Stomach (tissue), 9 donors: Measurements from ENCODE around the gene DNASE1L2. TPM values are rescaled to one million over a fixed set of nuclear protein-coding genes. Genes with fewer than 3 reads are reported as not detected.
A peak's percentile ranks its signal among the peaks of the same experiment; 100 is the strongest.

ENCODE experiments used
- DNase-seq, 2 donors: peaks; one replicate each; pipeline versions ENCODE4 v3.0.0 to v3.0.0-alpha.2; 2013 to 2019
- H3K27ac ChIP-seq, 5 donors: fragments of 200-600 bp in 4 of 5; sonication (generic) in 4 of 5; one replicate each; pipeline ENCODE4 v1.5.1; 2013 to 2019; ENCODE audit warnings: mild to moderate bottlenecking in 1 of 5, moderate library complexity in 1 of 5
- H3K27me3 ChIP-seq, 3 donors: fragments of 200-600 bp; sonication (generic); one replicate each; pipeline ENCODE4 v1.5.1; 2017 to 2019; ENCODE audit warnings: mixed run types in 1 of 3
- H3K36me3 ChIP-seq, 4 donors: fragments of 200-600 bp; sonication (generic); 1 replicate in 3 of 4; 2 replicates in 1 of 4; pipeline ENCODE4 v1.5.1; 2016 to 2019
- H3K4me1 ChIP-seq, 4 donors: fragments of 200-600 bp; sonication (generic); one replicate each; pipeline ENCODE4 v1.5.1; 2016 to 2019
- H3K4me3 ChIP-seq, 4 donors: fragments of 200-600 bp; sonication (generic) in 3 of 4; one replicate each; pipeline ENCODE4 v1.5.1; 2016 to 2019; ENCODE audit warnings: mild to moderate bottlenecking in 1 of 4
- H3K9me3 ChIP-seq, 4 donors: fragments of 200-600 bp; sonication (generic); one replicate each; pipeline ENCODE4 v1.5.1; 2016 to 2019
- EP300 ChIP-seq: sonication (generic); formaldehyde crosslinking; IDR thresholded peaks from one replicate; pipeline ENCODE4 v1.6.1; 2017; ENCODE audit warnings: antibody characterized with exemption
- POLR2A ChIP-seq, 4 donors: fragments of 450-650 bp; IDR thresholded peaks; one replicate each; pipeline ENCODE4 v1.6.1; 2016; ENCODE audit warnings: antibody characterized with exemption in 4 of 4, control low read depth in 2 of 4, mild to moderate bottlenecking in 1 of 4, moderate library complexity in 1 of 4
- POLR2AphosphoS5 ChIP-seq, 3 donors: sonication (generic); formaldehyde crosslinking; IDR thresholded peaks; one replicate each; pipeline ENCODE4 v1.6.1; 2016; ENCODE audit warnings: antibody characterized with exemption in 3 of 3
- WGBS, 5 donors: extraction: QIAGEN DNeasy Blood & Tissue Kit in 3 of 5; methylation state at CpG; one replicate each; pipeline versions ENCODE4 v1.1.5 to v1.1.7; 2013 to 2018; 5-methylcytosine and 5-hydroxymethylcytosine counted together
- intact Hi-C: fragments of 100-400 bp; cut with DNase I; formaldehyde crosslinking; loops from one replicate; pipeline ENCODE4 v1.15.1; 2023; ENCODE audit warnings: low total_unique reads
- polyA plus RNA-seq, 3 donors: library from polyadenylated mRNA; stranded (reverse); fragments of 200-250 nt; gene quantifications; one replicate each; pipeline ENCODE4 v1.2.3, GENCODE V29; 2013
- small RNA-seq, 4 donors: library from RNA; depleted of rRNA; stranded (forward); fragments of <200 nt; gene quantifications; one replicate each; pipeline ENCODE3, GENCODE V24; 2016
- total RNA-seq, 5 donors: library from RNA; depleted of rRNA; stranded (reverse); fragments of >200 nt; gene quantifications; one replicate each; pipeline versions ENCODE4 v1.1.0 to v1.2.3, GENCODE V29; 2014 to 2016
- TF ChIP-seq, protein P1 (sequence below), 7 experiments: fragments of 450-650 bp in 4 of 7; fragments of 200-600 bp in 3 of 7; sonication (generic) in 3 of 7; IDR thresholded peaks; one replicate each; pipeline ENCODE4 v1.5.1; 2016 to 2019; ENCODE audit warnings: antibody characterized with exemption in 7 of 7, control low read depth in 2 of 7, mild to moderate bottlenecking in 1 of 7
- donor health status: healthy with polysubstance abuse.
- donor health status: Bipolar disorder and iron deficiency.
- donor health status: healthy.

Gene DNASE1L2
- total and polyA plus RNA-seq, 8 donors, result 0.68 to 0.90 TPM; not detected in 6

DNA sequence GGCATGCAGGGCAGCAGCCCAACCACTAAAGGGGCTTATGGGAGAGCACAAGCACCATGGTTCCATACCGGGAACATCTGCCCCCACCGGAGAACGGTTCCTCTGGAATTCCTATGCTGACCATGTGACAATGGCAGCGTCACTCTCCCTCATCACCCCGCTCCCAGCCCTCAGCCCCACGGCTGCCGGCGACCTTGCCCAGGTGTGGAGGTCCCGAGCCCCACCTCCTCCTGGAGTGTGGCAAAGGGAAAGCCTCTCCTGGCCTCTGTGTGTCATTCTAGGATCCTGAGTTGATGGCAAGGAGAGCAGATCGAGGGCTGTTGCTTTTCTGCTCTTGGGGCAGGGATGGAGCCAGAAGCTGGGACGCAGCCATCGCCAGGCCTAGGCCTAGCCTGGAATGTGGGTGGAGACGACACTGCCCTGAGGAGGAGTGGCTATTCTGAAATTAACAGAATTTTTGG lies 49.5 kb downstream of the DNASE1L2 start:
- no peak for DNase-seq
- peaks cover 4 to 86% (median 52%) of the 10 kb centered on the region in 4 donors for H3K36me3 ChIP-seq
- WGBS, 5 donors, result 71 to 89% (median 79%) methylated on average over 9 to 13 of the region's 13 CpGs
- H3K4me3 ChIP-seq, result no peak overlapping the region
- TF ChIP-seq POLR2AphosphoS5 (IDR thresholded peaks at IDR 0.05), result no peak
- TF ChIP-seq EP300, result no peak
- no peak for TF ChIP-seq POLR2A (IDR thresholded peaks at IDR 0.05)
- TF ChIP-seq, protein P1, sequence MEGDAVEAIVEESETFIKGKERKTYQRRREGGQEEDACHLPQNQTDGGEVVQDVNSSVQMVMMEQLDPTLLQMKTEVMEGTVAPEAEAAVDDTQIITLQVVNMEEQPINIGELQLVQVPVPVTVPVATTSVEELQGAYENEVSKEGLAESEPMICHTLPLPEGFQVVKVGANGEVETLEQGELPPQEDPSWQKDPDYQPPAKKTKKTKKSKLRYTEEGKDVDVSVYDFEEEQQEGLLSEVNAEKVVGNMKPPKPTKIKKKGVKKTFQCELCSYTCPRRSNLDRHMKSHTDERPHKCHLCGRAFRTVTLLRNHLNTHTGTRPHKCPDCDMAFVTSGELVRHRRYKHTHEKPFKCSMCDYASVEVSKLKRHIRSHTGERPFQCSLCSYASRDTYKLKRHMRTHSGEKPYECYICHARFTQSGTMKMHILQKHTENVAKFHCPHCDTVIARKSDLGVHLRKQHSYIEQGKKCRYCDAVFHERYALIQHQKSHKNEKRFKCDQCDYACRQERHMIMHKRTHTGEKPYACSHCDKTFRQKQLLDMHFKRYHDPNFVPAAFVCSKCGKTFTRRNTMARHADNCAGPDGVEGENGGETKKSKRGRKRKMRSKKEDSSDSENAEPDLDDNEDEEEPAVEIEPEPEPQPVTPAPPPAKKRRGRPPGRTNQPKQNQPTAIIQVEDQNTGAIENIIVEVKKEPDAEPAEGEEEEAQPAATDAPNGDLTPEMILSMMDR (IDR thresholded peaks at IDR 0.05), result no peak
- intact Hi-C loops, result no loop called here
- no peaks in the 10 kb centered on the region for H3K27me3 ChIP-seq
- no peaks in the 10 kb centered on the region for H3K4me1 ChIP-seq
- no peaks in the 10 kb centered on the region for H3K9me3 ChIP-seq
- no peak overlapping the region for H3K27ac ChIP-seq

DNA sequence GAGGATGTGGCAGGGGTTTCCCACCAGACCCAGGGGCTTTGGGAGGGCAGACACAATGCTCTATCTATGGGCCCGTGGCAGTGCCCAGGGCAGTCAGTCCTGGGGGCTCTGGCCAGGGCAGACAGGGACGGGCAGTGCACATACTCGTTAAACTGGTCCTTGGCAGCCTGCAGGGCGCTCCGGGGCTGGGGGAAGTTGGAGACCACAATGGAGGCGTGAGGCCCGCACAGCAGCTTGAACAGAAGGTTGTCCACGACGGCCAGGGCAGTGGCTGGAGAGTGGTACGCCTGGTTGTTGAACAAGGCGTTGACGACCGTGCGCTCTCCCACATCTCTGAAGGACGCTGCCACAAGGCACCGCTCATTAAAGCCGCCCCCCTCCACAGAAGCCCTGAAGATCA lies 50.3 kb downstream of the DNASE1L2 start:
- H3K9me3 ChIP-seq, result no peaks in the 10 kb centered on the region
- 84 to 92% (median 89%) methylated on average over 15 to 17 of the region's 17 CpGs for WGBS, 5 donors
- DNase-seq, result no peak
- H3K4me1 ChIP-seq, result no peaks in the 10 kb centered on the region
- no peak for TF ChIP-seq EP300
- no peak for TF ChIP-seq POLR2A (IDR thresholded peaks at IDR 0.05)
- TF ChIP-seq, protein P1 (IDR thresholded peaks at IDR 0.05), result no peak
- H3K36me3 ChIP-seq, result peaks cover 4 to 89% (median 55%) of the 10 kb centered on the region in 4 donors
- H3K4me3 ChIP-seq, result no peak overlapping the region
- no peaks in the 10 kb centered on the region for H3K27me3 ChIP-seq
- intact Hi-C loops, result no loop called here
- H3K27ac ChIP-seq, result no peak overlapping the region

DNA sequence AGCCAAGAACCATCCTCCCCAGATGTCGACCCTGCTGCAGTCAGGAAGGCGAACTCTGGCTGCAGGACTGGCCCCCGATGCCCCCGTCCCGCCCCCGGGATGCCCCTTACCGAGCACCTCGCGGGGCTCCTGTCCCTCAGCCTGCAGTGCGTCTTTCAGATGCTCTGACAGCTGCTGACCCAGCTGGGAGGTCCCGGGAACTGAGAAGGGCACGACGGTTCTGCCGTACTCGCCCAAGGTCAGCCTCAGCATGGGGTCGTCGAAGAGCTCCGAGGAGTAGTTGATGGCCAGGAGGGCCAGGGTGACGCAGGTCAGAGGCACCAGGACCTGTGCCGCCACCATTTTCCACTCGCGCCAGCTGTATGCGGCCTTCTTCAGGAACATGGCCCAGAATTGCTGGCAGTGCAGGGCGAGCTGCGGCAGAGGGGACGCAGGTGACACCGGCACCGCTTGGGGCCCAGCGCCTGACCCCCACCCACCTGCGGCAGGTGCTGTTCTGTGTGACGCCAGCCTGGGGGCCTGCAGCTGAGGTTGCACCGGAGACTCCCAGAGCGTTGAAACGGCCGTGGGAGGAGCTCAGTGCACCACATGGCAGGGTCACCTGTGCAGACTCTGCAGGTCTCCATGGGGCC lies 51.8 kb downstream of the DNASE1L2 start:
- no peak overlapping the region for H3K27ac ChIP-seq
- no peaks in the 10 kb centered on the region for H3K27me3 ChIP-seq
- intact Hi-C loops, result no loop called here
- H3K36me3 ChIP-seq, result peaks cover 4 to 98% (median 62%) of the 10 kb centered on the region in 4 donors
- no peaks in the 10 kb centered on the region for H3K4me1 ChIP-seq
- H3K9me3 ChIP-seq, result no peaks in the 10 kb centered on the region
- 84 to 88% (median 86%) methylated on average over 7 to 35 of the region's 35 CpGs for WGBS, 5 donors
- peak in 1 of 2 donors; percentile 1 for DNase-seq
- TF ChIP-seq EP300 (no peak), POLR2AphosphoS5 (IDR thresholded peaks at IDR 0.05) (no peak), POLR2A (IDR thresholded peaks at IDR 0.05) (no peak)
- TF ChIP-seq, protein P1 (IDR thresholded peaks at IDR 0.05), result no peak
- no peak overlapping the region for H3K4me3 ChIP-seq

Small RNAs within 50 kb of the gene (small RNA-seq; reads per million reads assigned to genes)
- 0 reads per million in 4 donors for gene MIR3677
- 0 reads per million in 4 donors for gene MIR4717

Other genes starting within 250 kb of the DNASE1L2 start
- gene SYNGR3, start 246.5 kb upstream of the DNASE1L2 start, total RNA-seq, result 1 to 10 TPM in 1 of 5 donors, not detected in 4; 1.7 TPM
- 1 to 10 TPM in 1 of 3 donors, not detected in 2; 1.3 TPM for gene SYNGR3, start 246.5 kb upstream of the DNASE1L2 start, polyA plus RNA-seq
- 10 to 100 TPM; 16.3 to 86.2 (median 34.8) TPM for gene ZNF598, start 226.6 kb upstream of the DNASE1L2 start, total RNA-seq
- gene ZNF598, start 226.6 kb upstream of the DNASE1L2 start, polyA plus RNA-seq, result 10 to 100 TPM; 21.1 to 31.0 (median 21.4) TPM
- gene NPW, start 216.7 kb upstream of the DNASE1L2 start, total RNA-seq, result under 1 TPM in 1 of 5 donors, not detected in 4; 0.55 TPM
- gene NPW, start 216.7 kb upstream of the DNASE1L2 start, polyA plus RNA-seq, result 10 to 100 TPM in 1 of 3 donors, 1 to 10 TPM in 2; 1.6 to 12.4 (median 2.4) TPM
- gene NHERF2, start 209.5 kb upstream of the DNASE1L2 start, total RNA-seq, result 100 to 1,000 TPM in 2 of 5 donors, 10 to 100 TPM in 3; 17.4 to 201 (median 95.5) TPM
- 100 to 1,000 TPM in 2 of 3 donors, 10 to 100 TPM in 1; 65.4 to 236 (median 157) TPM for gene NHERF2, start 209.5 kb upstream of the DNASE1L2 start, polyA plus RNA-seq
- 100 to 1,000 TPM in 2 of 5 donors, 1 to 10 TPM in 3; 2.3 to 663 (median 9.5) TPM for gene NTHL1, start 188.6 kb upstream of the DNASE1L2 start, total RNA-seq
- gene NTHL1, start 188.6 kb upstream of the DNASE1L2 start, polyA plus RNA-seq, result 10 to 100 TPM; 29.2 to 40.6 (median 36.6) TPM
- gene TSC2, start 188.5 kb upstream of the DNASE1L2 start, total RNA-seq, result 100 to 1,000 TPM in 3 of 5 donors, 10 to 100 TPM in 2; 68.5 to 369 (median 118) TPM
- 10 to 100 TPM; 40.8 to 46.0 (median 41.1) TPM for gene TSC2, start 188.5 kb upstream of the DNASE1L2 start, polyA plus RNA-seq
- 100 to 1,000 TPM in 3 of 5 donors, 10 to 100 TPM in 2; 88.5 to 776 (median 459) TPM for gene PKD1, start 100.5 kb upstream of the DNASE1L2 start, total RNA-seq
- gene PKD1, start 100.5 kb upstream of the DNASE1L2 start, polyA plus RNA-seq, result 10 to 100 TPM; 10.4 to 58.9 (median 22.7) TPM
- 100 to 1,000 TPM in 1 of 5 donors, 10 to 100 TPM in 1, not detected in 3; 27.2 to 114 TPM for gene RAB26, start 87.8 kb upstream of the DNASE1L2 start, total RNA-seq
- 10 to 100 TPM; 15.1 to 63.4 (median 20.3) TPM for gene RAB26, start 87.8 kb upstream of the DNASE1L2 start, polyA plus RNA-seq
- 100 to 1,000 TPM in 1 of 5 donors, 10 to 100 TPM in 4; 20.9 to 204 (median 58.9) TPM for gene TRAF7, start 80.7 kb upstream of the DNASE1L2 start, total RNA-seq
- 10 to 100 TPM; 27.1 to 39.5 (median 37.3) TPM for gene TRAF7, start 80.7 kb upstream of the DNASE1L2 start, polyA plus RNA-seq
- gene CASKIN1, start 39.8 kb upstream of the DNASE1L2 start, total RNA-seq, result under 1 TPM in 1 of 5 donors, not detected in 4; 0.73 TPM
- under 1 TPM; 0.15 to 0.55 (median 0.19) TPM for gene CASKIN1, start 39.8 kb upstream of the DNASE1L2 start, polyA plus RNA-seq
- 100 to 1,000 TPM in 1 of 5 donors, 10 to 100 TPM in 3, 1 to 10 TPM in 1; 7.5 to 235 (median 56.2) TPM for gene MLST8, start 31.0 kb upstream of the DNASE1L2 start, total RNA-seq
- gene MLST8, start 31.0 kb upstream of the DNASE1L2 start, polyA plus RNA-seq, result 10 to 100 TPM; 46.8 to 68.1 (median 55.3) TPM
- gene BRICD5, start 25.6 kb upstream of the DNASE1L2 start, total RNA-seq, result 10 to 100 TPM in 4 of 5 donors, 1 to 10 TPM in 1; 2.6 to 78.8 (median 16.5) TPM
- 1 to 10 TPM; 4.2 to 6.5 (median 6.3) TPM for gene BRICD5, start 25.6 kb upstream of the DNASE1L2 start, polyA plus RNA-seq
- 10 to 100 TPM in 4 of 5 donors, 1 to 10 TPM in 1; 9.4 to 90.4 (median 15.9) TPM for gene PGP, start 21.6 kb upstream of the DNASE1L2 start, total RNA-seq
- gene PGP, start 21.6 kb upstream of the DNASE1L2 start, polyA plus RNA-seq, result 10 to 100 TPM in 2 of 3 donors, 1 to 10 TPM in 1; 9.3 to 11.0 (median 10.0) TPM
- 100 to 1,000 TPM in 1 of 5 donors, 10 to 100 TPM in 4; 12.7 to 114 (median 64.5) TPM for gene E4F1, start 12.9 kb upstream of the DNASE1L2 start, total RNA-seq
- 10 to 100 TPM; 21.4 to 25.2 (median 23.8) TPM for gene E4F1, start 12.9 kb upstream of the DNASE1L2 start, polyA plus RNA-seq
- 100 to 1,000 TPM in 3 of 5 donors, 10 to 100 TPM in 2; 20.4 to 234 (median 113) TPM for gene ECI1, start 15.1 kb downstream of the DNASE1L2 start, total RNA-seq
- gene ECI1, start 15.1 kb downstream of the DNASE1L2 start, polyA plus RNA-seq, result 100 to 1,000 TPM in 2 of 3 donors, 10 to 100 TPM in 1; 84.3 to 109 (median 106) TPM
- 100 to 1,000 TPM in 4 of 5 donors, 10 to 100 TPM in 1; 72.7 to 162 (median 116) TPM for gene RNPS1, start 31.7 kb downstream of the DNASE1L2 start, total RNA-seq
- gene RNPS1, start 31.7 kb downstream of the DNASE1L2 start, polyA plus RNA-seq, result 100 to 1,000 TPM in 1 of 3 donors, 10 to 100 TPM in 2; 80.9 to 127 (median 99.2) TPM
- gene ABCA3, start 104.3 kb downstream of the DNASE1L2 start, total RNA-seq, result 10 to 100 TPM in 1 of 5 donors, 1 to 10 TPM in 4; 3.8 to 39.3 (median 4.9) TPM
- 1 to 10 TPM in 2 of 3 donors, under 1 TPM in 1; 0.61 to 2.7 (median 2.4) TPM for gene ABCA3, start 104.3 kb downstream of the DNASE1L2 start, polyA plus RNA-seq
- 1 to 10 TPM; 1.3 to 7.8 (median 5.2) TPM for gene CCNF, start 193.0 kb downstream of the DNASE1L2 start, total RNA-seq
- 1 to 10 TPM in 2 of 3 donors, under 1 TPM in 1; 0.46 to 3.6 (median 1.9) TPM for gene CCNF, start 193.0 kb downstream of the DNASE1L2 start, polyA plus RNA-seq
- gene TEDC2, start 223.7 kb downstream of the DNASE1L2 start, total RNA-seq, result 1 to 10 TPM in 3 of 5 donors, not detected in 2; 1.3 to 3.8 (median 3.6) TPM
- gene TEDC2, start 223.7 kb downstream of the DNASE1L2 start, polyA plus RNA-seq, result 1 to 10 TPM in 2 of 3 donors, not detected in 1; 1.5 to 2.7 TPM
- gene NTN3, start 234.9 kb downstream of the DNASE1L2 start, total RNA-seq, result 1 to 10 TPM in 1 of 5 donors, not detected in 4; 1.8 TPM
- not detected for gene NTN3, start 234.9 kb downstream of the DNASE1L2 start, polyA plus RNA-seq
- 10 to 100 TPM in 4 of 5 donors, 1 to 10 TPM in 1; 5.0 to 35.6 (median 18.7) TPM for gene TBC1D24, start 238.7 kb downstream of the DNASE1L2 start, total RNA-seq
- gene TBC1D24, start 238.7 kb downstream of the DNASE1L2 start, polyA plus RNA-seq, result 1 to 10 TPM; 3.2 to 4.2 (median 3.4) TPM